Spleen (tissue), 7 donors: Measurements from ENCODE around the gene P2RX1.

Experiments used
- POLR2A ChIP-seq, 3 donors: fragments of 450-650 bp; IDR thresholded peaks; one replicate each; pipeline ENCODE4 v1.5.1; 2017; ENCODE audit warnings: antibody characterized with exemption in 3 of 3, mild to moderate bottlenecking in 1 of 3
- POLR2AphosphoS5 ChIP-seq, 3 donors: sonication (generic); formaldehyde crosslinking; IDR thresholded peaks; one replicate each; pipeline ENCODE4 v1.5.1; 2017; ENCODE audit warnings: antibody characterized with exemption in 3 of 3
- TF ChIP-seq, protein P1 (sequence below), 11 experiments: fragments of 200-600 bp in 7 of 11; fragments of 450-650 bp in 4 of 11; sonication (generic) in 4 of 11; IDR thresholded peaks in 8 of 11; conservative IDR thresholded peaks in 3 of 11; 1 replicate in 7 of 11; 2 replicates in 4 of 11; pipeline versions ENCODE4 v1.4.0 to v1.8.0; 2016 to 2021; ENCODE audit warnings: antibody characterized with exemption in 11 of 11, inconsistent platforms in 4 of 11, mild to moderate bottlenecking in 1 of 11
- donor health status: DM: no; HTN: no; CAD: no; lungs with moderate emphysema.
- donor health status: DM: no; HTN: no; CAD: no.
- donor health status: DM: no; HTN: no; CAD: no.

DNA sequence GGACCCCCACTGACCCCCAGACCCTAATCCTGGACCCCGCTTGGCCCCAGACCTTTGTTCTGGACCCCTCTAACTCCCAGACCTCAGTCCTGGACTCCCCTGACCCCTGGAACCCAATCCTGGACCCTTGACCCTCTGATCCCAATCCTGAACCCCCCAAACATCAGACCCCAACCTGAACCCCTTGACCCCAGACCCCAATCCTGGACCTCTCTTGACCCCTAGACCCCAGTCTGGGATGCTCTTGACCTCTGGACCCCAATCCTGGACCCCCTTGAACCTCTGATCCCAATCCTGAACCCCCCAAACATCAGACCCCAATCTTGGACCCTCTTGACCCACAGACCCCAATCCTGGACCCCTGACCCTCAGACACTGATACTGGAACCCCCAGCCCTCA, 13.5 kb upstream of the P2RX1 start:
- TF ChIP-seq POLR2AphosphoS5 (IDR thresholded peaks at IDR 0.05) (no peak), POLR2A (IDR thresholded peaks at IDR 0.05) (no peak)
- TF ChIP-seq, protein P1, sequence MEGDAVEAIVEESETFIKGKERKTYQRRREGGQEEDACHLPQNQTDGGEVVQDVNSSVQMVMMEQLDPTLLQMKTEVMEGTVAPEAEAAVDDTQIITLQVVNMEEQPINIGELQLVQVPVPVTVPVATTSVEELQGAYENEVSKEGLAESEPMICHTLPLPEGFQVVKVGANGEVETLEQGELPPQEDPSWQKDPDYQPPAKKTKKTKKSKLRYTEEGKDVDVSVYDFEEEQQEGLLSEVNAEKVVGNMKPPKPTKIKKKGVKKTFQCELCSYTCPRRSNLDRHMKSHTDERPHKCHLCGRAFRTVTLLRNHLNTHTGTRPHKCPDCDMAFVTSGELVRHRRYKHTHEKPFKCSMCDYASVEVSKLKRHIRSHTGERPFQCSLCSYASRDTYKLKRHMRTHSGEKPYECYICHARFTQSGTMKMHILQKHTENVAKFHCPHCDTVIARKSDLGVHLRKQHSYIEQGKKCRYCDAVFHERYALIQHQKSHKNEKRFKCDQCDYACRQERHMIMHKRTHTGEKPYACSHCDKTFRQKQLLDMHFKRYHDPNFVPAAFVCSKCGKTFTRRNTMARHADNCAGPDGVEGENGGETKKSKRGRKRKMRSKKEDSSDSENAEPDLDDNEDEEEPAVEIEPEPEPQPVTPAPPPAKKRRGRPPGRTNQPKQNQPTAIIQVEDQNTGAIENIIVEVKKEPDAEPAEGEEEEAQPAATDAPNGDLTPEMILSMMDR (IDR thresholded peaks at IDR 0.05 in 8 of 11, conservative IDR thresholded peaks at IDR 0.05 in 3 of 11): no peak
